ENCODE data around the gene FER.

FER gene

GRCh38 chr5:108881133-108881532, 133.4 kb downstream of the FER start:
- no peak for DNase-seq (ENCODE audit: low read depth)

GRCh38 chr5:108884736-108885135, 137.0 kb downstream of the FER start:
- DNase-seq (ENCODE audit: low read depth): peak; percentile 91

- no peak for DNase-seq (ENCODE audit: low read depth)
Measured at GRCh38 chr5:108898257-108898656, 150.6 kb downstream of the FER start.

- no peak for DNase-seq (ENCODE audit: low read depth)
Measured at GRCh38 chr5:108898707-108899106, 151.0 kb downstream of the FER start.

GRCh38 chr5:108899244-108899643, 151.5 kb downstream of the FER start:
- DNase-seq (ENCODE audit: low read depth): peak; percentile 38

GRCh38 chr5:108900668-108901067, 153.0 kb downstream of the FER start:
- peak; percentile 41 for DNase-seq (ENCODE audit: low read depth)

- peak; percentile 11 for DNase-seq (ENCODE audit: low read depth)
Measured at GRCh38 chr5:108905805-108906204, 158.1 kb downstream of the FER start.

GRCh38 chr5:108910627-108911026, 162.9 kb downstream of the FER start:
- no peak for DNase-seq (ENCODE audit: low read depth)

GRCh38 chr5:108911055-108911454, 163.4 kb downstream of the FER start:
- no peak for DNase-seq (ENCODE audit: low read depth)

GRCh38 chr5:108917596-108917995, 169.9 kb downstream of the FER start:
- DNase-seq (ENCODE audit: low read depth): peak; percentile 25

- no peak for DNase-seq (ENCODE audit: low read depth)
Measured at GRCh38 chr5:108919591-108920326, 172.1 kb downstream of the FER start.

- no peak for DNase-seq (ENCODE audit: low read depth)
Measured at GRCh38 chr5:108924457-108924961, 176.8 kb downstream of the FER start.

- DNase-seq (ENCODE audit: low read depth): no peak
Measured at GRCh38 chr5:108925073-108925472, 177.4 kb downstream of the FER start.

- no peak for DNase-seq (ENCODE audit: low read depth)
Measured at GRCh38 chr5:108930107-108930506, 182.4 kb downstream of the FER start.

- DNase-seq (ENCODE audit: low read depth): peak; percentile 16
Measured at GRCh38 chr5:108935611-108936010, 187.9 kb downstream of the FER start.

GRCh38 chr5:108937221-108937620, 189.5 kb downstream of the FER start:
- DNase-seq (ENCODE audit: low read depth): no peak

GRCh38 chr5:108940506-108940905, 192.8 kb downstream of the FER start:
- no peak for DNase-seq (ENCODE audit: low read depth)

GRCh38 chr5:108941746-108942145, 194.0 kb downstream of the FER start:
- no peak for DNase-seq (ENCODE audit: low read depth)

GRCh38 chr5:108942701-108943100, 195.0 kb downstream of the FER start:
- peak; percentile 19 for DNase-seq (ENCODE audit: low read depth)

- DNase-seq (ENCODE audit: low read depth): no peak
Measured at GRCh38 chr5:108945094-108945493, 197.4 kb downstream of the FER start.

GRCh38 chr5:108946008-108946407, 198.3 kb downstream of the FER start:
- no peak for DNase-seq (ENCODE audit: low read depth)

GRCh38 chr5:108947164-108947563, 199.5 kb downstream of the FER start:
- no peak for DNase-seq (ENCODE audit: low read depth)

GRCh38 chr5:108950276-108950675, 202.6 kb downstream of the FER start:
- no peak for DNase-seq (ENCODE audit: low read depth)

GRCh38 chr5:108953940-108954339, 206.2 kb downstream of the FER start:
- no peak for DNase-seq (ENCODE audit: low read depth)
